ENCODE measurements around the gene ARMCX2.

- TF ChIP-seq, protein P1, sequence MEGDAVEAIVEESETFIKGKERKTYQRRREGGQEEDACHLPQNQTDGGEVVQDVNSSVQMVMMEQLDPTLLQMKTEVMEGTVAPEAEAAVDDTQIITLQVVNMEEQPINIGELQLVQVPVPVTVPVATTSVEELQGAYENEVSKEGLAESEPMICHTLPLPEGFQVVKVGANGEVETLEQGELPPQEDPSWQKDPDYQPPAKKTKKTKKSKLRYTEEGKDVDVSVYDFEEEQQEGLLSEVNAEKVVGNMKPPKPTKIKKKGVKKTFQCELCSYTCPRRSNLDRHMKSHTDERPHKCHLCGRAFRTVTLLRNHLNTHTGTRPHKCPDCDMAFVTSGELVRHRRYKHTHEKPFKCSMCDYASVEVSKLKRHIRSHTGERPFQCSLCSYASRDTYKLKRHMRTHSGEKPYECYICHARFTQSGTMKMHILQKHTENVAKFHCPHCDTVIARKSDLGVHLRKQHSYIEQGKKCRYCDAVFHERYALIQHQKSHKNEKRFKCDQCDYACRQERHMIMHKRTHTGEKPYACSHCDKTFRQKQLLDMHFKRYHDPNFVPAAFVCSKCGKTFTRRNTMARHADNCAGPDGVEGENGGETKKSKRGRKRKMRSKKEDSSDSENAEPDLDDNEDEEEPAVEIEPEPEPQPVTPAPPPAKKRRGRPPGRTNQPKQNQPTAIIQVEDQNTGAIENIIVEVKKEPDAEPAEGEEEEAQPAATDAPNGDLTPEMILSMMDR (IDR thresholded peaks at IDR 0.05) = no peak
- TF ChIP-seq EZH2 (IDR thresholded peaks at IDR 0.05; ENCODE audit: borderline replicate concordance, insufficient read depth, low read depth, low read length, poor library complexity, severe bottlenecking) = no peak
These were observed 774 bp downstream of the ARMCX2 start for GRCh38 chrX:101658661-101659491.
